HepG2 (cell line): ENCODE measurements around the gene RPS6KA3. TPM values are rescaled to one million over a fixed set of nuclear protein-coding genes. Genes with fewer than 3 reads are reported as not detected.

Source experiments
- ATAC-seq: fragments of 200-7000 bp; cut with Tn5 transposase; 3 replicates; pipeline ENCODE4 v1.9.1; 2020; ENCODE audit warnings: mild to moderate bottlenecking, moderate library complexity
- BruUV-seq: library from RNA; stranded (reverse); fragments of 400-500 nt; replicated peaks from 2 replicates; lab custom pipeline; 2021; lab: Mats Ljungman, UMichigan
- CTCF ChIA-PET: fragments of 300-600 bp; formaldehyde crosslinking; extraction: SDS; loops from one replicate; lab custom pipeline; 2021; ENCODE audit warnings: low total read pairs, inconsistent platforms, low intra/inter-chr PET ratio; lab: Yijun Ruan, JAX
- POLR2A ChIA-PET: fragments of 350-600 bp; sonication (Branson Sonifier 250); formaldehyde crosslinking; loops from one replicate; lab custom pipeline; 2020; ENCODE audit warnings: antibody characterized with exemption, inconsistent platforms; lab: Yijun Ruan, JAX
- DNase-seq: peaks from one replicate; pipeline ENCODE4 v3.0.0-alpha.2; 2015; ENCODE audit warnings: low spot score
- FAIRE-seq: peaks from 3 replicates; lab custom pipeline; 2011; peaks lifted over from hg19 to GRCh38; lab: Jason Lieb, UNC
- H2AFZ ChIP-seq: one replicate; pipeline ENCODE4 v1.6.1; 2011; ENCODE audit warnings: low read length, inconsistent platforms
- H3K27ac ChIP-seq: fragments of 300-600 bp; 3 replicates; pipeline ENCODE4 v1.8.0; 2011; ENCODE audit warnings: mixed run types, mild to moderate bottlenecking, mixed read lengths, low read length, inconsistent platforms; ENCODE audit not compliant: insufficient read depth; ENCODE audit errors: extremely low read length
- H3K27me3 ChIP-seq, 2 experiments: fragments of 200-600 bp in 1 of 2; 2 replicates in 1 of 2; 3 replicates in 1 of 2; pipeline versions ENCODE4 v1.6.0 to v1.8.0; 2011; ENCODE audit warnings: low read length in 2 of 2, mild to moderate bottlenecking in 2 of 2, moderate library complexity in 2 of 2, inconsistent platforms in 1 of 2; ENCODE audit not compliant: insufficient read depth in 2 of 2, control insufficient read depth in 1 of 2
- H3K36me3 ChIP-seq, 2 experiments: fragments of 200-600 bp in 1 of 2; replicated peaks in 1 of 2; 2 replicates in 1 of 2; 3 replicates in 1 of 2; pipeline versions ENCODE4 v1.5.1 to v1.8.0; 2011; ENCODE audit warnings: low read length in 2 of 2, inconsistent platforms in 1 of 2; ENCODE audit not compliant: insufficient read depth in 2 of 2, control insufficient read depth in 1 of 2
- H3K4me1 ChIP-seq: 2 replicates; pipeline ENCODE4 v1.5.1; 2012; ENCODE audit warnings: low read length, inconsistent platforms; ENCODE audit not compliant: insufficient read depth
- H3K4me2 ChIP-seq: 2 replicates; pipeline ENCODE4 v1.6.0; 2011; ENCODE audit warnings: low read depth, low read length, inconsistent platforms
- H3K4me3 ChIP-seq, 3 experiments: fragments of 200-600 bp in 1 of 3; sonication (generic), shearing (Covaris generic) in 1 of 3; replicated peaks in 1 of 3; 2 replicates each; pipeline ENCODE4 v1.5.1; 2011 to 2016; ENCODE audit warnings: low read length in 3 of 3, inconsistent platforms in 2 of 3, low read depth in 2 of 3, mild to moderate bottlenecking in 2 of 3, control low read depth in 1 of 3, mixed read lengths in 1 of 3; ENCODE audit not compliant: insufficient read depth in 1 of 3
- H3K79me2 ChIP-seq: one replicate; pipeline ENCODE4 v1.6.1; 2011; ENCODE audit warnings: low read length, inconsistent platforms; ENCODE audit not compliant: insufficient read depth
- H3K9ac ChIP-seq: 2 replicates; pipeline ENCODE4 v1.6.0; 2011; ENCODE audit warnings: mild to moderate bottlenecking, low read depth, low read length, inconsistent platforms; ENCODE audit not compliant: insufficient read depth
- H3K9me3 ChIP-seq: 2 replicates; pipeline ENCODE4 v1.5.1; 2012; ENCODE audit warnings: mild to moderate bottlenecking, low read length
- H4K20me1 ChIP-seq: 2 replicates; pipeline ENCODE4 v1.6.0; 2011; ENCODE audit warnings: inconsistent platforms, mild to moderate bottlenecking, low read length, moderate library complexity; ENCODE audit not compliant: insufficient read depth
- ADNP ChIP-seq: sonication (generic); formaldehyde crosslinking; IDR thresholded peaks from 2 replicates; pipeline ENCODE4 v1.4.0; 2020; ENCODE audit warnings: missing genetic modification reagents
- ATRX ChIP-seq: sonication (generic); formaldehyde crosslinking; IDR thresholded peaks from 2 replicates; pipeline ENCODE4 v1.4.0; 2020; ENCODE audit warnings: missing genetic modification reagents, borderline replicate concordance
- FOXA1 ChIP-seq, 2 experiments: fragments of 450-650 bp in 1 of 2; sonication (generic) in 1 of 2; formaldehyde crosslinking in 1 of 2; IDR thresholded peaks; 2 replicates each; pipeline versions ENCODE4 v1.4.0 to v1.6.1; 2016 to 2020; ENCODE audit warnings: missing genetic modification reagents in 1 of 2
- KLF11 ChIP-seq: IDR thresholded peaks from 2 replicates; pipeline ENCODE4 v1.6.1; 2016; ENCODE audit warnings: missing compliant biosample characterization
- PATZ1 ChIP-seq: sonication (generic); formaldehyde crosslinking; IDR thresholded peaks from 2 replicates; pipeline ENCODE4 v1.4.0; 2020; ENCODE audit warnings: missing genetic modification reagents
- PRMT3 ChIP-seq: sonication (generic); formaldehyde crosslinking; IDR thresholded peaks from 2 replicates; pipeline ENCODE4 v1.8.1; 2022; ENCODE audit warnings: low read depth, mild to moderate bottlenecking, moderate library complexity, missing genetic modification reagents, borderline replicate concordance
- SMAD9 ChIP-seq: sonication (generic); formaldehyde crosslinking; IDR thresholded peaks from 2 replicates; pipeline ENCODE4 v1.5.1; 2020; ENCODE audit warnings: mild to moderate bottlenecking, missing genetic modification reagents
- SUZ12 ChIP-seq: fragments of 150-350 bp; IDR thresholded peaks from 2 replicates; pipeline ENCODE4 v1.6.1; 2014; ENCODE audit warnings: low read depth, low read length
- TBP ChIP-seq: sonication (generic); formaldehyde crosslinking; IDR thresholded peaks from 2 replicates; pipeline ENCODE4 v1.5.0; 2020; ENCODE audit warnings: missing genetic modification reagents
- U2AF1 ChIP-seq: fragments of 200-400 bp; formaldehyde crosslinking; optimal IDR thresholded peaks from 2 replicates; pipeline ENCODE3; 2017; ENCODE audit warnings: mild to moderate bottlenecking, low read depth, low read length
- ZNF282 ChIP-seq: fragments of 450-650 bp; IDR thresholded peaks from 2 replicates; pipeline ENCODE4 v1.6.1; 2018; ENCODE audit not compliant: partially characterized antibody
- WGBS: methylation state at CpG from one replicate; pipeline ENCODE4 v1.1.6; 2017; ENCODE audit warnings: low lambda C conversion rate; 5-methylcytosine and 5-hydroxymethylcytosine counted together
- in situ Hi-C: cut with HindIII; loops from 2 replicates; pipeline ENCODE4 v1.10.0; 2017; ENCODE audit warnings: low pct_unique_long_range_greater_than_20kb; ENCODE audit not compliant: extremely low pct_ligation_motif_present
- intact Hi-C: fragments of 100-400 bp; cut with micrococcal nuclease; formaldehyde crosslinking; loops from one replicate; pipeline ENCODE4 v1.10.0; 2022; ENCODE audit not compliant: unreplicated experiment
- polyA plus RNA-seq, 8 experiments: library from polyadenylated mRNA; depleted of rRNA in 3 of 8; stranded (reverse) in 7 of 8; unstranded in 1 of 8; fragments of >200 nt; fragmentation: Illumina TruSeq in 4 of 8; extraction: Trizol in 4 of 8; gene quantifications; 2 replicates each; pipeline versions ENCODE4 v1.2.1 to v1.2.3, GENCODE V29; 2011 to 2016; ENCODE audit warnings: low read depth in 4 of 8, missing spikeins in 1 of 8, mixed read lengths in 1 of 8; ENCODE audit not compliant: insufficient read depth in 1 of 8
- total RNA-seq, 5 experiments: library from RNA; depleted of rRNA; stranded (reverse); fragments of >200 nt; fragmentation: Illumina TruSeq; extraction: Trizol; gene quantifications; 2 replicates each; pipeline ENCODE4 v1.2.3, GENCODE V29; 2016; ENCODE audit warnings: low read depth in 1 of 5
- TF ChIP-seq, protein P1 (sequence below): sonication (generic); formaldehyde crosslinking; IDR thresholded peaks from 2 replicates; pipeline ENCODE4 v1.4.0; 2020; ENCODE audit warnings: mild to moderate bottlenecking, missing genetic modification reagents
- TF ChIP-seq, protein P2 (sequence below): sonication (generic); formaldehyde crosslinking; IDR thresholded peaks from 2 replicates; pipeline ENCODE4 v1.4.0; 2020; ENCODE audit warnings: low read depth, mild to moderate bottlenecking, missing genetic modification reagents
- TF ChIP-seq, protein P3 (sequence below): sonication (generic); formaldehyde crosslinking; IDR thresholded peaks from 2 replicates; pipeline ENCODE4 v1.5.0; 2020; ENCODE audit warnings: missing genetic modification reagents

Gene RPS6KA3
- total and polyA plus RNA-seq, 2 of the 13 experiments (the other 11 are each of a cell fraction or from before 2014, with no cell fraction given): 314 to 357 TPM

DNA sequence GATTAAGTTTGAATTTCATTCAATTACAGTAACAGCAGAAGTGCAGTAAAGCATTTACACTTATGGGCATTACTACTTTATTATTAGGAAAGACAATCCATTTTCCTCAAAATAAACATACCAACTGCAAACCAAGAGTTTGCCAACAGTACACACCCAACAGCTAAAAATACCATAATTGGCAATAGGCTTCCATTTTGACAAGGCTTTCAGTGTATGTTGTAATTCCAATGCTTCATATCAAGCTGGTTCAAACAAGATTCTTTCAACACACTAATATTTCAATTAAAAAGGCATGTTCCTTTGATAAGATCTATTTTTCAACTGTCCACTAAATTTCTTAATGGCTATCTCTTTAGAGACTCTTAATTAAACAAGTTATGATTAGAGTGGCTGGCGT is 137.2 kb downstream of the RPS6KA3 start:
- FAIRE-seq (no peak), DNase-seq (no peak), ATAC-seq (no peak)
- in situ Hi-C loops: no loop called here
- Histone ChIP-seq H3K4me2 (no peak overlapping the region), H3K4me1 (peaks cover 10% of the 10 kb centered on the region), H3K9ac (no peak overlapping the region), H2AFZ (no peak overlapping the region), H3K79me2 (no peaks in the 10 kb centered on the region), H3K27me3 (no peaks in the 10 kb centered on the region), H4K20me1 (0 out of 2 replicates have a peak, but pooled peaks cover 4% of the 10 kb centered on the region), H3K9me3 (no peaks in the 10 kb centered on the region), H3K36me3 (peaks cover 0 to 15% of the 10 kb centered on the region in 2 experiments; a peak in 2 of 5 replicates), H3K27ac (no peak overlapping the region), H3K4me3 (no peak overlapping the region)
- CTCF ChIA-PET: no interaction called here
- BruUV-seq: no TSS peak
- intact Hi-C loops: no loop called here
- WGBS: 100% methylated on average over 1 of the region's 1 CpG
- POLR2A ChIA-PET: no interaction called here
- TF ChIP-seq, protein P1, sequence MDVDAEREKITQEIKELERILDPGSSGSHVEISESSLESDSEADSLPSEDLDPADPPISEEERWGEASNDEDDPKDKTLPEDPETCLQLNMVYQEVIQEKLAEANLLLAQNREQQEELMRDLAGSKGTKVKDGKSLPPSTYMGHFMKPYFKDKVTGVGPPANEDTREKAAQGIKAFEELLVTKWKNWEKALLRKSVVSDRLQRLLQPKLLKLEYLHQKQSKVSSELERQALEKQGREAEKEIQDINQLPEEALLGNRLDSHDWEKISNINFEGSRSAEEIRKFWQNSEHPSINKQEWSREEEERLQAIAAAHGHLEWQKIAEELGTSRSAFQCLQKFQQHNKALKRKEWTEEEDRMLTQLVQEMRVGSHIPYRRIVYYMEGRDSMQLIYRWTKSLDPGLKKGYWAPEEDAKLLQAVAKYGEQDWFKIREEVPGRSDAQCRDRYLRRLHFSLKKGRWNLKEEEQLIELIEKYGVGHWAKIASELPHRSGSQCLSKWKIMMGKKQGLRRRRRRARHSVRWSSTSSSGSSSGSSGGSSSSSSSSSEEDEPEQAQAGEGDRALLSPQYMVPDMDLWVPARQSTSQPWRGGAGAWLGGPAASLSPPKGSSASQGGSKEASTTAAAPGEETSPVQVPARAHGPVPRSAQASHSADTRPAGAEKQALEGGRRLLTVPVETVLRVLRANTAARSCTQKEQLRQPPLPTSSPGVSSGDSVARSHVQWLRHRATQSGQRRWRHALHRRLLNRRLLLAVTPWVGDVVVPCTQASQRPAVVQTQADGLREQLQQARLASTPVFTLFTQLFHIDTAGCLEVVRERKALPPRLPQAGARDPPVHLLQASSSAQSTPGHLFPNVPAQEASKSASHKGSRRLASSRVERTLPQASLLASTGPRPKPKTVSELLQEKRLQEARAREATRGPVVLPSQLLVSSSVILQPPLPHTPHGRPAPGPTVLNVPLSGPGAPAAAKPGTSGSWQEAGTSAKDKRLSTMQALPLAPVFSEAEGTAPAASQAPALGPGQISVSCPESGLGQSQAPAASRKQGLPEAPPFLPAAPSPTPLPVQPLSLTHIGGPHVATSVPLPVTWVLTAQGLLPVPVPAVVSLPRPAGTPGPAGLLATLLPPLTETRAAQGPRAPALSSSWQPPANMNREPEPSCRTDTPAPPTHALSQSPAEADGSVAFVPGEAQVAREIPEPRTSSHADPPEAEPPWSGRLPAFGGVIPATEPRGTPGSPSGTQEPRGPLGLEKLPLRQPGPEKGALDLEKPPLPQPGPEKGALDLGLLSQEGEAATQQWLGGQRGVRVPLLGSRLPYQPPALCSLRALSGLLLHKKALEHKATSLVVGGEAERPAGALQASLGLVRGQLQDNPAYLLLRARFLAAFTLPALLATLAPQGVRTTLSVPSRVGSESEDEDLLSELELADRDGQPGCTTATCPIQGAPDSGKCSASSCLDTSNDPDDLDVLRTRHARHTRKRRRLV (CRISPR knock-in tag): no peak
- TF ChIP-seq ZNF282: no peak
- TF ChIP-seq ADNP (CRISPR knock-in tag): no peak
- no peak for TF ChIP-seq FOXA1 (IDR thresholded peaks at IDR 0.05)
- no peak for TF ChIP-seq FOXA1 (CRISPR knock-in tag; IDR thresholded peaks at IDR 0.05)
- TF ChIP-seq ATRX (CRISPR knock-in tag): no peak
- TF ChIP-seq, protein P2, sequence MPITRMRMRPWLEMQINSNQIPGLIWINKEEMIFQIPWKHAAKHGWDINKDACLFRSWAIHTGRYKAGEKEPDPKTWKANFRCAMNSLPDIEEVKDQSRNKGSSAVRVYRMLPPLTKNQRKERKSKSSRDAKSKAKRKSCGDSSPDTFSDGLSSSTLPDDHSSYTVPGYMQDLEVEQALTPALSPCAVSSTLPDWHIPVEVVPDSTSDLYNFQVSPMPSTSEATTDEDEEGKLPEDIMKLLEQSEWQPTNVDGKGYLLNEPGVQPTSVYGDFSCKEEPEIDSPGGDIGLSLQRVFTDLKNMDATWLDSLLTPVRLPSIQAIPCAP (CRISPR knock-in tag): no peak
- TF ChIP-seq SMAD9 (CRISPR knock-in tag): no peak
- TF ChIP-seq PATZ1 (CRISPR knock-in tag): no peak
- TF ChIP-seq SUZ12: no peak
- TF ChIP-seq, protein P3, sequence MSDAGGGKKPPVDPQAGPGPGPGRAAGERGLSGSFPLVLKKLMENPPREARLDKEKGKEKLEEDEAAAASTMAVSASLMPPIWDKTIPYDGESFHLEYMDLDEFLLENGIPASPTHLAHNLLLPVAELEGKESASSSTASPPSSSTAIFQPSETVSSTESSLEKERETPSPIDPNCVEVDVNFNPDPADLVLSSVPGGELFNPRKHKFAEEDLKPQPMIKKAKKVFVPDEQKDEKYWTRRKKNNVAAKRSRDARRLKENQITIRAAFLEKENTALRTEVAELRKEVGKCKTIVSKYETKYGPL (CRISPR knock-in tag): no peak
- no peak for TF ChIP-seq KLF11 (CRISPR knock-in tag)
- no peak for TF ChIP-seq U2AF1
- no peak for TF ChIP-seq TBP
- no peak for TF ChIP-seq PRMT3 (CRISPR knock-in tag)
